Ishikawa (cell line): ENCODE data around the gene CPEB4.

Source experiments
- CEBPB ChIP-seq: IDR thresholded peaks from 2 replicates; pipeline ENCODE4 v1.6.1; 2012
- CREB1 ChIP-seq: IDR thresholded peaks from 2 replicates; pipeline ENCODE4 v1.6.1; 2012; ENCODE audit warnings: low read depth
- EGR1 ChIP-seq: IDR thresholded peaks from 2 replicates; pipeline ENCODE4 v1.6.1; 2012
- EP300 ChIP-seq: IDR thresholded peaks from 2 replicates; pipeline ENCODE4 v1.6.1; 2012; ENCODE audit warnings: borderline replicate concordance
- FOXM1 ChIP-seq: IDR thresholded peaks from 2 replicates; pipeline ENCODE4 v1.6.1; 2012; ENCODE audit warnings: low read depth, borderline replicate concordance
- MAX ChIP-seq: IDR thresholded peaks from 2 replicates; pipeline ENCODE4 v1.6.1; 2012
- NFIC ChIP-seq: IDR thresholded peaks from 2 replicates; pipeline ENCODE4 v1.6.1; 2012
- RAD21 ChIP-seq: IDR thresholded peaks from 2 replicates; pipeline ENCODE4 v1.6.1; 2012; ENCODE audit warnings: low read depth
- REST ChIP-seq: IDR thresholded peaks from 2 replicates; pipeline ENCODE4 v1.6.1; 2012; ENCODE audit warnings: low read depth, mild to moderate bottlenecking
- TAF1 ChIP-seq: IDR thresholded peaks from 2 replicates; pipeline ENCODE4 v1.6.1; 2012; ENCODE audit warnings: low read depth, mild to moderate bottlenecking
- TCF12 ChIP-seq: IDR thresholded peaks from 2 replicates; pipeline ENCODE4 v1.6.1; 2012; ENCODE audit warnings: low read depth
- TEAD4 ChIP-seq: IDR thresholded peaks from 2 replicates; pipeline ENCODE4 v1.6.1; 2012
- YY1 ChIP-seq: IDR thresholded peaks from 2 replicates; pipeline ENCODE4 v1.6.1; 2012; ENCODE audit warnings: low read depth
- ZBTB7A ChIP-seq: IDR thresholded peaks from 2 replicates; pipeline ENCODE4 v1.6.1; 2012; ENCODE audit warnings: low read depth
- TF ChIP-seq, protein P1 (sequence below): IDR thresholded peaks from 2 replicates; pipeline ENCODE4 v1.6.1; 2012

The CPEB4 gene

GRCh38 chr5:173887610-173888472 lies at the start of gene CPEB4:
Gene CPEB4, plus strand, starts transcription at chr5:173888349. Its CDS starts 1,385 bp downstream, at chr5:173889734.
- TF ChIP-seq RAD21 (no peak), CREB1 (peak; percentile 22; the same call in 1 of the 2 replicates), TEAD4 (0 out of 2 replicates have a peak, but pooled peaks have one; percentile 9), FOXM1 (no peak), CEBPB (no peak), TCF12 (peak; percentile 82), REST (no peak), ZBTB7A (no peak), EP300 (no peak; the same call in 1 of the 2 replicates), EGR1 (peak; percentile 91), YY1 (peak; percentile 100), TAF1 (peak; percentile 92), MAX (peak; percentile 73), NFIC (no peak)
- TF ChIP-seq, protein P1, sequence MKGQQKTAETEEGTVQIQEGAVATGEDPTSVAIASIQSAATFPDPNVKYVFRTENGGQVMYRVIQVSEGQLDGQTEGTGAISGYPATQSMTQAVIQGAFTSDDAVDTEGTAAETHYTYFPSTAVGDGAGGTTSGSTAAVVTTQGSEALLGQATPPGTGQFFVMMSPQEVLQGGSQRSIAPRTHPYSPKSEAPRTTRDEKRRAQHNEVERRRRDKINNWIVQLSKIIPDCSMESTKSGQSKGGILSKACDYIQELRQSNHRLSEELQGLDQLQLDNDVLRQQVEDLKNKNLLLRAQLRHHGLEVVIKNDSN: peak; percentile 93

DNA sequence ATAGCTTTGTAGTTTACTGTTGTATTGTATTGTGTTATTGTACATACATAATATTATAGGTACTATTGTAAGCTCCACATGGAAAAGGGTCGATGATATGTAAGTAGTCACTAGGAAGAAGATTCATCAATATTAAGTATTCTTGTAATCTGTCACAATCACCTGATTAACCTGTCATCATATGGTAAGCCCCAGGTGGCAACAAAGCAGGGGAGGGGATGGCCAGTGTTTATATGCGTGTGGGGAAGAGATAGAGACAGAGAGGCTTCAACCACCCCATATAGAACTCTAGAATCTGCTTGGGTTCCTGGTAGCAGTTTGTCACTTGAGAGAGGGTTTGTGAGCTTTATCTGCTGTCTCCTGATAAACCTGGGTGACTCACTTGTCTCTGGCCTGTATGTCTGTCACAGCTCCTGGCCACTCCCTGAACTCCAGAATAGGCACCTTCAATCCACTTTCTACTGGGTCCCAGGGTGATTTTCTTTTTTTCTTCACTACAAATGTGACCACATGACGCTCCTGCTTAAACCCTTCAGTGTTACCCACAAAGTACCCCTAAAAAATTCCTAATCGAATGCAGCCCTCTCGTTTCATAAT lies 48.9 kb upstream of the CPEB4 start:
- TF ChIP-seq TCF12: no peak
- TF ChIP-seq, protein P1: no peak
- no peak for TF ChIP-seq REST
- no peak for TF ChIP-seq EP300
- no peak for TF ChIP-seq TEAD4
- no peak for TF ChIP-seq MAX
- TF ChIP-seq FOXM1: no peak
- no peak for TF ChIP-seq NFIC
- TF ChIP-seq CEBPB: no peak
- TF ChIP-seq ZBTB7A: no peak
- no peak for TF ChIP-seq RAD21
- TF ChIP-seq CREB1: no peak
- no peak for TF ChIP-seq TAF1
- TF ChIP-seq EGR1: no peak
- TF ChIP-seq YY1: no peak

DNA sequence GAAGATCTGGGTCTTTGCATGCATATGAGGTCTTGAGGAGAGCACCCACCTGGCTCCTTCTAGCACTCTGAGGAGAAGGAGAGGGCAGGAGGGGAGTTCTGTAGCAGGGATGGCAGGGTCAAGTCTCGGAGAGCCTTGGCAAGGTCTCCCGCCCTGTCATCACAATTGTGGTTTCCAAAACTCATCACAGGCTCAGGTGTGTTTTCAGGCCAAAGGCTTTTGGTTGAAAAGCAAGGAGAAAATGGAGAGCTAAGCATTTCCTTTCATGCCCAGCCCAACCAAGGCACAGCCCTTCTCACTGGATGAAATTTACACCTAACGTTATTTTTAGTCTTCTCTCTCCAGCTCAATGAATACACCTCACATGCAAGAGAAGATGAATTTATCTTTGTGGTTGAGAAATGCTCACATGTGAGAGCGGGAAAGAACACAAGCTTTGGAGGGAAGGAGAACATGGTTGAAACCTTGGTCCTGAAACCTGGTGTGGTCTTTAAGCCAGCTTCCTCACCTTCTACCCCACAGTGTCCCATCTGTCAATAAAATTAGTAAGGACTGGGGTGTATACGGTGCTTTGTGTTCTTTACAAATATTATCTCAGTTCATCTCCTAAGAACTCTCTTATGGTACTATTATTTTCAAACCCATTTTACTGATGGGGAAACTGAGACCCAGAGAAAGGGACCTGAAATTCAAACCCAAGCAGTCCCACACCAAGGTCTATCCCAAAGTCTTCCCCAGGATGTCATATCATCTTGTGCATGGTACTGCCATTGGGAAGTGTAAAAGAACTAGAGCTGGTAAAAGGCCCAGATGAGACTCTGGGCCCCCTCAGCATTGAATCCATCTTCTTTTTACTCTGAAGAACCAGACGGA lies 47.8 kb upstream of the CPEB4 start:
- TF ChIP-seq MAX: no peak

GRCh38 chr5:173841710-173842109 lies 46.4 kb upstream of the CPEB4 start:
- TF ChIP-seq ZBTB7A (no peak), CREB1 (no peak), MAX (no peak), FOXM1 (no peak), NFIC (no peak)

- TF ChIP-seq REST (no peak), FOXM1 (no peak), NFIC (no peak), CEBPB (no peak), TCF12 (no peak), YY1 (no peak)
Observed at GRCh38 chr5:173843794-173844193, 44.4 kb upstream of the CPEB4 start.
